ENCODE results near the gene BMERB1. TPM values are rescaled to one million over a fixed set of nuclear protein-coding genes. Genes with fewer than 3 reads are reported as not detected.

The BMERB1 gene
- total RNA-seq, 2 donors from 2014 or later = 6.3 to 10.4 TPM

GRCh38 chr16:15618392-15618791 lies 184.0 kb downstream of the BMERB1 start:
- Histone ChIP-seq H3K36me3 (ENCODE audit: control insufficient read depth, insufficient read depth, low read length) (peaks cover 77% of the 10 kb centered on the region), H3K9ac (ENCODE audit: extremely low read depth, low read length, poor library complexity, severe bottlenecking) (no peak overlapping the region), H3K27me3 (ENCODE audit: control insufficient read depth, insufficient read depth, low read length, poor library complexity, severe bottlenecking) (no peaks in the 10 kb centered on the region), H3K4me1 (ENCODE audit: control insufficient read depth, insufficient read depth, low read length) (no peaks in the 10 kb centered on the region), H3K27ac (ENCODE audit: low read depth, low read length) (no peak overlapping the region), H3K9me3 (ENCODE audit: control insufficient read depth, low read length) (no peaks in the 10 kb centered on the region), H3K4me3 (ENCODE audit: low read length) (no peak overlapping the region)
- H3K9me3 Mint-ChIP-seq = no peaks in the 10 kb centered on the region
- no peak overlapping the region for H3K4me3 Mint-ChIP-seq
- peaks cover 67% of the 10 kb centered on the region for H3K36me3 Mint-ChIP-seq (ENCODE audit: low read depth)
- H3K27ac Mint-ChIP-seq = no peak overlapping the region
- H3K27me3 Mint-ChIP-seq (ENCODE audit: insufficient read depth) = no peaks in the 10 kb centered on the region
- DNase-seq = no peak
- TF ChIP-seq, protein P1, sequence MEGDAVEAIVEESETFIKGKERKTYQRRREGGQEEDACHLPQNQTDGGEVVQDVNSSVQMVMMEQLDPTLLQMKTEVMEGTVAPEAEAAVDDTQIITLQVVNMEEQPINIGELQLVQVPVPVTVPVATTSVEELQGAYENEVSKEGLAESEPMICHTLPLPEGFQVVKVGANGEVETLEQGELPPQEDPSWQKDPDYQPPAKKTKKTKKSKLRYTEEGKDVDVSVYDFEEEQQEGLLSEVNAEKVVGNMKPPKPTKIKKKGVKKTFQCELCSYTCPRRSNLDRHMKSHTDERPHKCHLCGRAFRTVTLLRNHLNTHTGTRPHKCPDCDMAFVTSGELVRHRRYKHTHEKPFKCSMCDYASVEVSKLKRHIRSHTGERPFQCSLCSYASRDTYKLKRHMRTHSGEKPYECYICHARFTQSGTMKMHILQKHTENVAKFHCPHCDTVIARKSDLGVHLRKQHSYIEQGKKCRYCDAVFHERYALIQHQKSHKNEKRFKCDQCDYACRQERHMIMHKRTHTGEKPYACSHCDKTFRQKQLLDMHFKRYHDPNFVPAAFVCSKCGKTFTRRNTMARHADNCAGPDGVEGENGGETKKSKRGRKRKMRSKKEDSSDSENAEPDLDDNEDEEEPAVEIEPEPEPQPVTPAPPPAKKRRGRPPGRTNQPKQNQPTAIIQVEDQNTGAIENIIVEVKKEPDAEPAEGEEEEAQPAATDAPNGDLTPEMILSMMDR (conservative IDR thresholded peaks at IDR 0.05) = no peak
- WGBS, 2 experiments (ENCODE audit: insufficient coverage in 1 of 2, insufficient read length in 1 of 2) = 90 to 95% methylated on average over 3 to 4 of the region's 4 CpGs
- no peaks in the 10 kb centered on the region for H3K4me1 Mint-ChIP-seq

DNA sequence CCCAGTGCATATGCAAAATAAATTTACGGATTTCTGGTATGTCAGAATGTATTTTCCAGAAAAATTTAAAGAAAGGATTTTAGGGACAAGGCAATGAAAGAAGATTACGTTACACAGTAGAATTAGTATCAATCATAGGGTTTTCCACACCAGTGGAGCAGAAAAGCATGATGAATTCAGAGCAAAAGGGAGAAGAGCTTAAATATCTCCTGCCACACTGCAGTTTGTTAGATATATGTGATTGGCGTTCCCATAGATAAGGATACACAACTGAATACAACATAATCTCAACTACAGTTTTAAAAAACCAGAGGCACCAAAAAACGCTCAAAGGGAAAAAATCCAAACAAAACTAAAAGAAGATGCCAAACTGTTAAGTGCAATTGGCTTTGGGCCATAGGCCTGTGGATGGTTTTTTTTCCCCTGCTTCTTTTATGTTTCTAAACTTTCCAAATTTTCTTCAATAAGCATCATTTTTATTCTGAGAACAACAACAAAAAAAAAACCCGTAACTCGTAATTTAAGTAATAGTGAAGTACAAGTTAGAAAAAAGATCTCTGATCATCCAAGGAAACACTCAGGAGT lies 186.3 kb downstream of the BMERB1 start:
- WGBS, 2 experiments (ENCODE audit: insufficient coverage in 1 of 2, insufficient read length in 1 of 2) = 94 to 95% methylated on average over 3 to 4 of the region's 6 CpGs
- Histone ChIP-seq H3K9ac (ENCODE audit: extremely low read depth, low read length, poor library complexity, severe bottlenecking) (no peak overlapping the region), H3K36me3 (ENCODE audit: control insufficient read depth, insufficient read depth, low read length) (peaks cover 81% of the 10 kb centered on the region), H3K9me3 (ENCODE audit: control insufficient read depth, low read length) (no peaks in the 10 kb centered on the region), H3K27ac (ENCODE audit: low read depth, low read length) (no peak overlapping the region), H3K4me3 (ENCODE audit: low read length) (no peak overlapping the region), H3K4me1 (ENCODE audit: control insufficient read depth, insufficient read depth, low read length) (no peaks in the 10 kb centered on the region), H3K27me3 (ENCODE audit: control insufficient read depth, insufficient read depth, low read length, poor library complexity, severe bottlenecking) (no peaks in the 10 kb centered on the region)
- Mint-ChIP-seq H3K36me3 (ENCODE audit: low read depth) (peaks cover 71% of the 10 kb centered on the region), H3K9me3 (no peaks in the 10 kb centered on the region), H3K4me3 (no peak overlapping the region), H3K27ac (no peak overlapping the region), H3K27me3 (ENCODE audit: insufficient read depth) (no peaks in the 10 kb centered on the region), H3K4me1 (no peaks in the 10 kb centered on the region)
- no peak for DNase-seq
- TF ChIP-seq, protein P1 (conservative IDR thresholded peaks at IDR 0.05) = no peak

DNA sequence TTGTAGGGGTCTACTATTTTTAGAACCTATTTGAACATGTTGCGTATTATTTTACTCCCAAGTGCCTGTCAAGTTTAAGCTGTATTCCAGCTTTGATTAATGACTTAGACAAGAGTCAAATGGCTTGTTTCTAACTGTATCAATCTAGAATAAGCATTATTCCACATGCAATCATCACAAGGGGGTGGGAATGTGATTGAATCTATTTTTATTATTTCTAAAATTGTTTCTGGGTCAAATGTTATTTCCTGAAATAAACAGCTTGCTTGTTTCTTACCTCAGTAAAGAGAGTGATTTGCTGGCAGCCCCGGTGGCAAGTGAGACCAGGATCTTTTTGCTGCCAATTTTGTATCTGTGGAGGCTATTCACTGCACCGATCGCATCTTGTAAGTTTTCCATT lies 187.1 kb downstream of the BMERB1 start:
- no peak overlapping the region for H3K4me3 Mint-ChIP-seq
- Histone ChIP-seq H3K4me1 (ENCODE audit: control insufficient read depth, insufficient read depth, low read length) (no peaks in the 10 kb centered on the region), H3K36me3 (ENCODE audit: control insufficient read depth, insufficient read depth, low read length) (peaks cover 80% of the 10 kb centered on the region), H3K9me3 (ENCODE audit: control insufficient read depth, low read length) (no peaks in the 10 kb centered on the region), H3K9ac (ENCODE audit: extremely low read depth, low read length, poor library complexity, severe bottlenecking) (no peak overlapping the region), H3K27ac (ENCODE audit: low read depth, low read length) (no peak overlapping the region), H3K4me3 (ENCODE audit: low read length) (no peak overlapping the region), H3K27me3 (ENCODE audit: control insufficient read depth, insufficient read depth, low read length, poor library complexity, severe bottlenecking) (no peaks in the 10 kb centered on the region)
- no peaks in the 10 kb centered on the region for H3K4me1 Mint-ChIP-seq
- H3K9me3 Mint-ChIP-seq = no peaks in the 10 kb centered on the region
- 94 to 100% methylated on average over 1 to 4 of the region's 4 CpGs for WGBS, 2 experiments (ENCODE audit: insufficient coverage in 1 of 2, insufficient read length in 1 of 2)
- H3K27ac Mint-ChIP-seq = no peak overlapping the region
- DNase-seq = no peak
- TF ChIP-seq, protein P1 (conservative IDR thresholded peaks at IDR 0.05) = no peak
- no peaks in the 10 kb centered on the region for H3K27me3 Mint-ChIP-seq (ENCODE audit: insufficient read depth)
- H3K36me3 Mint-ChIP-seq (ENCODE audit: low read depth) = peaks cover 66% of the 10 kb centered on the region
